DOHH2 (cell line): ENCODE results near the gene CNTNAP2.

ENCODE experiments used
- H3F3A ChIP-seq: fragments of 200-600 bp; sonication (generic), shearing (Covaris generic); 2 replicates; pipeline ENCODE4 v1.6.0; 2016; ENCODE audit warnings: antibody characterized with exemption, mild to moderate bottlenecking; ENCODE audit not compliant: control insufficient read depth, insufficient read depth
- H3K27ac ChIP-seq: fragments of 200-600 bp; sonication (generic); 2 replicates; pipeline ENCODE4 v1.5.1; 2014; ENCODE audit warnings: low read depth, mild to moderate bottlenecking, low read length, moderate library complexity
- H3K27me3 ChIP-seq: fragments of 200-600 bp; sonication (generic); 2 replicates; pipeline ENCODE4 v1.6.1; 2014; ENCODE audit warnings: mild to moderate bottlenecking, low read length, mixed read lengths; ENCODE audit not compliant: control insufficient read depth
- H3K36me3 ChIP-seq: fragments of 200-600 bp; sonication (generic); 2 replicates; pipeline ENCODE4 v1.6.1; 2014; ENCODE audit warnings: mild to moderate bottlenecking, low read length, moderate library complexity, mixed read lengths; ENCODE audit not compliant: control insufficient read depth
- H3K4me1 ChIP-seq: fragments of 200-600 bp; sonication (generic); 2 replicates; pipeline ENCODE4 v1.6.1; 2014; ENCODE audit warnings: mild to moderate bottlenecking, low read length, mixed read lengths; ENCODE audit not compliant: control insufficient read depth
- H3K4me2 ChIP-seq: fragments of 200-600 bp; sonication (generic); 2 replicates; pipeline ENCODE4 v1.6.0; 2014; ENCODE audit warnings: mild to moderate bottlenecking, low read length, moderate library complexity
- H3K4me3 ChIP-seq: fragments of 200-600 bp; sonication (generic); 2 replicates; pipeline ENCODE4 v1.5.1; 2014; ENCODE audit warnings: mild to moderate bottlenecking, low read length, mixed read lengths
- H3K79me2 ChIP-seq: fragments of 200-600 bp; sonication (generic); 2 replicates; pipeline ENCODE4 v1.6.1; 2014; ENCODE audit warnings: mild to moderate bottlenecking, low read length, mixed read lengths; ENCODE audit not compliant: control insufficient read depth
- H3K9me2 ChIP-seq: fragments of 200-600 bp; sonication (generic); replicated peaks from 2 replicates; pipeline ENCODE4 v1.6.1; 2014; ENCODE audit warnings: mild to moderate bottlenecking, low read length, mixed read lengths; ENCODE audit not compliant: control insufficient read depth
- H3K9me3 ChIP-seq: fragments of 200-600 bp; sonication (generic); 2 replicates; pipeline ENCODE4 v1.6.1; 2014; ENCODE audit warnings: antibody characterized with exemption, low read length, mixed read lengths; ENCODE audit not compliant: control insufficient read depth, insufficient read depth
- H4K20me1 ChIP-seq: fragments of 200-600 bp; sonication (generic); 2 replicates; pipeline ENCODE4 v1.6.0; 2014; ENCODE audit warnings: low read depth, mild to moderate bottlenecking, antibody characterized with exemption, low read length, moderate library complexity; ENCODE audit not compliant: control insufficient read depth, insufficient read depth
- CTCF ChIP-seq: fragments of 200-600 bp; sonication (generic); IDR thresholded peaks from one replicate; pipeline ENCODE4 v1.5.1; 2014; ENCODE audit warnings: antibody characterized with exemption, mild to moderate bottlenecking, low read depth, low read length; ENCODE audit not compliant: poor library complexity, severe bottlenecking
- EZH2phosphoT487 ChIP-seq: fragments of 200-600 bp; sonication (generic); IDR thresholded peaks from 2 replicates; pipeline ENCODE4 v1.6.1; 2017; ENCODE audit warnings: borderline replicate concordance, mild to moderate bottlenecking, antibody characterized with exemption, low read length, moderate library complexity, mixed read lengths

Gene CNTNAP2

GRCh38 chr7:147570390-147570789 lies 1453.8 kb downstream of the CNTNAP2 start:
- no peaks in the 10 kb centered on the region for H3K4me1 ChIP-seq
- H3F3A ChIP-seq, result no peaks in the 10 kb centered on the region
- H3K4me3 ChIP-seq, result no peak overlapping the region
- no peaks in the 10 kb centered on the region for H3K9me3 ChIP-seq
- H3K4me2 ChIP-seq, result no peak overlapping the region
- no peak overlapping the region for H3K27ac ChIP-seq
- H3K79me2 ChIP-seq, result no peaks in the 10 kb centered on the region
- no peaks in the 10 kb centered on the region for H3K9me2 ChIP-seq
- TF ChIP-seq EZH2phosphoT487 (no peak), CTCF (no peak)
- H3K27me3 ChIP-seq, result no peaks in the 10 kb centered on the region
- H4K20me1 ChIP-seq, result no peaks in the 10 kb centered on the region
- H3K36me3 ChIP-seq, result no peaks in the 10 kb centered on the region

- TF ChIP-seq CTCF (no peak), EZH2phosphoT487 (no peak)
- H3K9me3 ChIP-seq, result no peaks in the 10 kb centered on the region
- H3K4me1 ChIP-seq, result no peaks in the 10 kb centered on the region
- H3K9me2 ChIP-seq, result no peaks in the 10 kb centered on the region
- H4K20me1 ChIP-seq, result no peaks in the 10 kb centered on the region
- H3K36me3 ChIP-seq, result no peaks in the 10 kb centered on the region
- no peak overlapping the region for H3K27ac ChIP-seq
- no peaks in the 10 kb centered on the region for H3K79me2 ChIP-seq
- H3K4me3 ChIP-seq, result no peak overlapping the region
- H3K27me3 ChIP-seq, result no peaks in the 10 kb centered on the region
- H3F3A ChIP-seq, result no peaks in the 10 kb centered on the region
- no peak overlapping the region for H3K4me2 ChIP-seq
Observed at GRCh38 chr7:147571436-147572185, 1455.0 kb downstream of the CNTNAP2 start.

- H3K9me2 ChIP-seq, result no peaks in the 10 kb centered on the region
- no peak overlapping the region for H3K27ac ChIP-seq
- no peaks in the 10 kb centered on the region for H3K9me3 ChIP-seq
- H3K4me2 ChIP-seq, result no peak overlapping the region
- H3F3A ChIP-seq, result no peaks in the 10 kb centered on the region
- no peaks in the 10 kb centered on the region for H3K4me1 ChIP-seq
- no peaks in the 10 kb centered on the region for H3K36me3 ChIP-seq
- no peaks in the 10 kb centered on the region for H3K79me2 ChIP-seq
- H3K4me3 ChIP-seq, result no peak overlapping the region
- TF ChIP-seq EZH2phosphoT487 (no peak), CTCF (no peak)
- H4K20me1 ChIP-seq, result no peaks in the 10 kb centered on the region
- no peaks in the 10 kb centered on the region for H3K27me3 ChIP-seq
Observed at GRCh38 chr7:147578196-147578595, 1461.6 kb downstream of the CNTNAP2 start.

- H3K79me2 ChIP-seq, result no peaks in the 10 kb centered on the region
- TF ChIP-seq CTCF, result no peak
- TF ChIP-seq EZH2phosphoT487, result no peak
- no peak overlapping the region for H3K4me3 ChIP-seq
- no peaks in the 10 kb centered on the region for H3K9me2 ChIP-seq
- no peak overlapping the region for H3K4me2 ChIP-seq
- H3K9me3 ChIP-seq, result no peaks in the 10 kb centered on the region
- H4K20me1 ChIP-seq, result no peaks in the 10 kb centered on the region
- no peaks in the 10 kb centered on the region for H3K27me3 ChIP-seq
- no peak overlapping the region for H3K27ac ChIP-seq
- H3K36me3 ChIP-seq, result no peaks in the 10 kb centered on the region
- no peaks in the 10 kb centered on the region for H3K4me1 ChIP-seq
- no peaks in the 10 kb centered on the region for H3F3A ChIP-seq
Observed at GRCh38 chr7:147579148-147579547, 1462.5 kb downstream of the CNTNAP2 start.
